ENCODE results near the gene CRAT. TPM values are rescaled to one million over a fixed set of nuclear protein-coding genes. Genes with fewer than 3 reads are reported as not detected.
A peak's percentile ranks its signal among the peaks of the same experiment; 100 is the strongest.
"Not testable (repeated sequence)": the region's sequence is repeated elsewhere in the genome, so short reads cannot be mapped to it uniquely, and the experiment has no call there.

CRAT gene
- total RNA-seq, 5 donors from 2014 or later (not counting 1 experiment from before 2014, with no cell fraction given), result 6.6 to 17.5 (median 13.9) TPM

DNA sequence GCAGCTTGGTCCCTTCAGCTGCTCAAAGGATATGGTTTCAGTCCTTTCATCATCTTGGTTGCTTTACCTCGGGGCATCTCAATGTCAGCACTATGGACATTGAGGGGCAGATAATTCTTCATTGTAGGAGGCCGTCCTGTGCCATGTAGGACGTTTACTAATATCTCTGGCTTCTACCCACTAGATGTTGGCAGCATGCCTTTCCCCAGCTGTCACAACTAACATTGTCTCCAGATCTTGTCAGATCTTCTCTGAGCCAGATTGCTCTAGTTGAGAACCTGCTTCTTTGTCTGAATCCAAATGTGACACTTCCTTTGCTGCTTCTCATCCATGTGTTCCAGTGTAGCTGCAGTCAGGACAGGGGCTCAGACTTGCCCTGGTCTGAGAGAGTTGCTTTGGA lies 10.9 kb upstream of the CRAT start:
- DNase-seq, result no peak
- Histone ChIP-seq H3K27me3 (replicated peaks in 1 of 2; ENCODE audit: control insufficient read depth in 2 of 2, extremely low read depth in 1 of 2, insufficient read depth in 2 of 2, low read length in 1 of 2) (no peaks in the 10 kb centered on the region), H3K9me3 (no peaks in the 10 kb centered on the region), H3K4me1 (ENCODE audit: control insufficient read depth in 1 of 2, extremely low read depth in 1 of 2, insufficient read depth in 2 of 2, low read length in 2 of 2) (no peaks in the 10 kb centered on the region), H3K36me3 (ENCODE audit: control insufficient read depth in 2 of 2, extremely low read depth in 1 of 2, insufficient read depth in 1 of 2, low read length in 1 of 2) (peaks cover 9 to 48% of the 10 kb centered on the region in 2 donors), H3K4me3 (ENCODE audit: control insufficient read depth in 1 of 2, extremely low read depth in 1 of 2, low read length in 1 of 2) (no peak overlapping the region), H3K27ac (ENCODE audit: low read length) (no peak overlapping the region)
- WGBS (ENCODE audit: insufficient coverage), result 100% methylated on average over 2 of the region's 3 CpGs
- Mint-ChIP-seq H3K36me3 (peaks cover 21% of the 10 kb centered on the region), H3K27ac (no peak overlapping the region), H3K4me3 (no peak overlapping the region), H3K27me3 (no peaks in the 10 kb centered on the region), H3K4me1 (peaks cover 0 to 2% (median 2%) of the 10 kb centered on the region in 3 donors), H3K9me3 (no peaks in the 10 kb centered on the region)
- ChIA-PET CTCF (no interaction called here), POLR2A (no interaction called here)
- no peak for ATAC-seq (replicated peaks in 1 of 4)

DNA sequence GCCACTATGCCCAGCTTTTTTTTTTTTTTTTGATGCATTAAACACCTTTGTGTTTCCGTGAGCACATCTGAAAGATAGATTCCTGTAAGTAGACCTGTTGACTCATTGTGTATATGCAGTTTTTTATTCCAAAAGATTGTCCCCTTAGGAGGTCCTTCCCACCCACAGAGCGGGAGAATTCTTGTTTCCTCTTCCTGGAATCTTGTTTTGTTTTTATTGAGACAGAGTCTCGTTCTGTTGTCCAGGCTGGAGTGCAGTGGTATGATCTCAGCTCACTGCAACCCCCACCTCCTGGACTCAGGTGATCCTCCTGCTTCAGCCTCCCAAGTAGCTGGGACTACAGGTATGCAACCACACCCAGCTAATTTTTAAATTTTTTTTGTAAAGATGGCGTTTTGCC lies 8.2 kb upstream of the CRAT start:
- Mint-ChIP-seq H3K36me3 (peaks cover 17% of the 10 kb centered on the region), H3K4me1 (peaks cover 12 to 18% (median 18%) of the 10 kb centered on the region in 3 donors), H3K9me3 (no peaks in the 10 kb centered on the region), H3K27ac (no peak overlapping the region), H3K4me3 (no peak overlapping the region), H3K27me3 (no peaks in the 10 kb centered on the region)
- Histone ChIP-seq H3K27me3 (replicated peaks in 1 of 2; ENCODE audit: control insufficient read depth in 2 of 2, extremely low read depth in 1 of 2, insufficient read depth in 2 of 2, low read length in 1 of 2) (no peaks in the 10 kb centered on the region), H3K4me1 (ENCODE audit: control insufficient read depth in 1 of 2, extremely low read depth in 1 of 2, insufficient read depth in 2 of 2, low read length in 2 of 2) (no peaks in the 10 kb centered on the region), H3K27ac (ENCODE audit: low read length) (no peak overlapping the region), H3K36me3 (ENCODE audit: control insufficient read depth in 2 of 2, extremely low read depth in 1 of 2, insufficient read depth in 1 of 2, low read length in 1 of 2) (peaks cover 5 to 29% of the 10 kb centered on the region in 2 donors), H3K9me3 (no peaks in the 10 kb centered on the region), H3K4me3 (ENCODE audit: control insufficient read depth in 1 of 2, extremely low read depth in 1 of 2, low read length in 1 of 2) (no peak overlapping the region)
- ChIA-PET CTCF (no interaction called here), POLR2A (interaction anchor here in 1 of 2 donors (0.6 kb wide), 1 partner anchor 700 kb away, joined by 3 read pairs; no protein-coding TSS in a partner anchor)
- DNase-seq (no peak), ATAC-seq (replicated peaks in 1 of 4) (no peak)
- WGBS (ENCODE audit: insufficient coverage), result no CpG with 5 or more reads among the region's 4 CpGs

DNA sequence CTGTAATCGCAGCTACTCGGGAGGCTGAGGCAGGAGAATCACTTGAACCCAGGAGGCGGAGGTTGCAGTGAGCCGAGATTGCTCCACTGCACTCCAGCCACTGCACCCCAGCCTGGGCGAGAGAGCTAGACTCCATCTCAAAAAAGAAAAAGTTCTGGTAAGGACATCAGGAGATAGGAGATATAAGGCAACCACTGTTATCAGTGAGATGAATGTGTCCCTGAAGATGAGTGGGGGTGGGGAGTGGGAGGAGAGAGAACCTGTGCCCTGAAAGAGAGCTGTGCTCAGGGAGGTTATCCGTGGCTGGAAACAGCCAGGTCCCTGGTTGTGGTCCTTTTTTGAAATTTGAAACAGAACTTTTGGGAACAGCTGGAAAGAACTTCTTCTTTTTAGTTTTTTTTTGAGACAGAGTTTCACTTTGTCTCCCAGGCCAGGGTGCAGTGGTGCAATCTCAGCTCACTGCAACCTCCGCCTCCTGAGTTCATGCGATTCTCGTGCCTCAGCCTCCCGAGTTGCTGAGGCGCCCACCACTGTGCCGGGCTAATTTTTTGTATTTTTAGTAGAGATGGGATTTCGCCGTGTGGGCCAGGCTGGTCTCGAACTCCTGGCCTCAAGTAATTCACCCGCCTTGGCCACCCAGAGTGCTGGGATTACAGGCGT lies 3.2 kb upstream of the CRAT start:
- ChIA-PET POLR2A (no interaction called here), CTCF (interaction anchor here in 1 of 2 donors (1.0 kb wide), 1 partner anchor 18 kb away, joined by 3 read pairs; no protein-coding TSS in a partner anchor)
- H3K4me3 ChIP-seq (ENCODE audit: control insufficient read depth in 1 of 2, extremely low read depth in 1 of 2, low read length in 1 of 2), result no peak overlapping the region
- no peaks in the 10 kb centered on the region for H3K27me3 ChIP-seq (replicated peaks in 1 of 2; ENCODE audit: control insufficient read depth in 2 of 2, extremely low read depth in 1 of 2, insufficient read depth in 2 of 2, low read length in 1 of 2)
- no peak for ATAC-seq (replicated peaks in 1 of 4)
- no peak overlapping the region for H3K27ac ChIP-seq (ENCODE audit: low read length)
- Mint-ChIP-seq H3K27ac (no peak overlapping the region), H3K4me3 (peak overlapping the region in 1 of 3 donors; percentile 24), H3K4me1 (peaks cover 29 to 45% (median 36%) of the 10 kb centered on the region in 3 donors), H3K27me3 (no peaks in the 10 kb centered on the region), H3K9me3 (no peaks in the 10 kb centered on the region), H3K36me3 (no peaks in the 10 kb centered on the region)
- no peaks in the 10 kb centered on the region for H3K9me3 ChIP-seq
- WGBS (ENCODE audit: insufficient coverage), result 99% methylated on average over 8 of the region's 17 CpGs
- no peak for DNase-seq
- H3K4me1 ChIP-seq (ENCODE audit: control insufficient read depth in 1 of 2, extremely low read depth in 1 of 2, insufficient read depth in 2 of 2, low read length in 2 of 2), result peaks cover 3 to 27% of the 10 kb centered on the region in 2 experiments
- no peaks in the 10 kb centered on the region for H3K36me3 ChIP-seq (ENCODE audit: control insufficient read depth in 2 of 2, extremely low read depth in 1 of 2, insufficient read depth in 1 of 2, low read length in 1 of 2)

DNA sequence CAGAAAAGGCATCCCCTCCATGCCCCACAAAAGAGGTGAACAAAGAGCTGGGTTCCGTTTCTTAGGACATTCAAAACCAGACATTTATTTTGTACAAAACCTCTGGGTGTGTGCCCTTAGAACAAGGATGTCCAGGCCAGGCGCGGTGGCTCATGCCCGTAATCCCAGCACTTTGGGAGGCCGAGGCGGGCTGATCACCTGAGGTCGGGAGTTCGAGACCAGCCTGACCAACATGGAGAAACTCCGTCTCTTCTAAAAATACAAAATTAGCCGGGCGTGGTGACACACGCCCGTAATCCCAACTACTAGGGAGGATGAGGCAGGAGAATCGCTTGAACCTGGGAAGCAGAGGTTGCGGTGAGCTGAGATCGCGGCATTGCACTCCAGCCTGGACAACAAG lies 1.9 kb upstream of the CRAT start:
- H3K36me3 Mint-ChIP-seq; H3K27me3 Mint-ChIP-seq; H3K27ac Mint-ChIP-seq; H3K27ac ChIP-seq (ENCODE audit: low read length); ATAC-seq (replicated peaks in 1 of 4); H3K36me3 ChIP-seq (ENCODE audit: control insufficient read depth in 2 of 2, extremely low read depth in 1 of 2, insufficient read depth in 1 of 2, low read length in 1 of 2); H3K9me3 Mint-ChIP-seq; CTCF ChIA-PET; H3K9me3 ChIP-seq; H3K27me3 ChIP-seq (replicated peaks in 1 of 2; ENCODE audit: control insufficient read depth in 2 of 2, extremely low read depth in 1 of 2, insufficient read depth in 2 of 2, low read length in 1 of 2); DNase-seq: not testable (repeated sequence)
- WGBS (ENCODE audit: insufficient coverage), result 95% methylated on average over 7 of the region's 17 CpGs
- Mint-ChIP-seq H3K4me3 (peak overlapping the region; percentile 85 to 96 (median 92)), H3K4me1 (peaks cover 29 to 45% (median 38%) of the 10 kb centered on the region in 3 donors)
- POLR2A ChIA-PET, result interaction anchor here in 1 of 2 donors (0.6 kb wide), 1 partner anchor 32 kb away, joined by 5 read pairs; no protein-coding TSS in a partner anchor
- Histone ChIP-seq H3K4me1 (ENCODE audit: control insufficient read depth in 1 of 2, extremely low read depth in 1 of 2, insufficient read depth in 2 of 2, low read length in 2 of 2) (peaks cover 3 to 27% of the 10 kb centered on the region in 2 experiments), H3K4me3 (ENCODE audit: control insufficient read depth in 1 of 2, extremely low read depth in 1 of 2, low read length in 1 of 2) (peak overlapping the region in 1 of 2 donors; percentile 61)

DNA sequence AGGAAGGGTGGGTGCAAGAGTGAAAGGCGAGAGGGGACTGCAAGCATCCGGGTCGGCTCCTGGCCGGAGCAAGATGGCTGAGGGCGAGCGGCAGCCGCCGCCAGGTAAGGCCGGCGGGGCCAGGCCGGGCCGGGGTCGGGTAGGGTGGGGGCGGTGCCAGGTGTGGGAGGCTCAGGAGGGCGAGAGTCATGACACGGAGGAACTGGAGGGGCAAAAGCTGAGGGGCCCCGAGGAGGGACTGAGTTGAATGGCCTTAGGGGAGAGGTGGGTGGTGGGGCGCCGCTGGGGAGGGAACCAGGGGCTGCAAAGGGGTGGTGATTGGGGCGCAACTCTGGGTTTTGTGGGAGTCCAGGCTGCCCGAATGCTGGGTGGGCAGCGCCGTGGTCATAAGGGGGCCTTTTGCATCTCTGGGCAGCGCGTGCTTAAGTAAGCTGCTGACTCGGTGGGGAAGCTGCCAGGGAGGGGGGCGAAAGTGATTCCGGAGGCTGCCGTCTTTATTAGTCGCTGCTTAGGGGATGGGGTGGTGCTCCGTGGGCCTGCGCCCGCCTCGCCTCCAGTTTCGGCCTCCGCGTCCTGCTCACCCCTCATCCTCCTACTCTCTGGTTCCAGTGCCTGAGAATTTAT lies 1.0 kb upstream of the CRAT start:
- no peaks in the 10 kb centered on the region for H3K27me3 ChIP-seq (replicated peaks in 1 of 2; ENCODE audit: control insufficient read depth in 2 of 2, extremely low read depth in 1 of 2, insufficient read depth in 2 of 2, low read length in 1 of 2)
- Mint-ChIP-seq H3K4me3 (peak overlapping the region; percentile 85 to 96 (median 92)), H3K4me1 (peaks cover 29 to 45% (median 38%) of the 10 kb centered on the region in 3 donors), H3K27ac (peak overlapping the region; percentile 90 to 93), H3K27me3 (no peaks in the 10 kb centered on the region), H3K9me3 (no peaks in the 10 kb centered on the region), H3K36me3 (peaks cover 3% of the 10 kb centered on the region)
- peak overlapping the region; percentile 61 to 95 for H3K4me3 ChIP-seq (ENCODE audit: control insufficient read depth in 1 of 2, extremely low read depth in 1 of 2, low read length in 1 of 2)
- H3K36me3 ChIP-seq (ENCODE audit: control insufficient read depth in 2 of 2, extremely low read depth in 1 of 2, insufficient read depth in 1 of 2, low read length in 1 of 2), result no peaks in the 10 kb centered on the region
- H3K4me1 ChIP-seq (ENCODE audit: control insufficient read depth in 1 of 2, extremely low read depth in 1 of 2, insufficient read depth in 2 of 2, low read length in 2 of 2), result peaks cover 3 to 27% of the 10 kb centered on the region in 2 experiments
- ATAC-seq (replicated peaks in 1 of 4) (peak in 2 of 4 experiments; percentile 0 to 2), DNase-seq (peak in 11 of 35 experiments; percentile 4 to 36 (median 18))
- H3K27ac ChIP-seq (ENCODE audit: low read length), result no peak overlapping the region
- CTCF ChIA-PET, result interaction anchor here (0.6 to 0.8 kb wide), 3 partner anchors 20 to 426 kb away, joined by 3 to 6 read pairs (median 6); no protein-coding TSS in a partner anchor
- POLR2A ChIA-PET, result interaction anchor here in 1 of 2 donors (0.6 to 1.0 kb wide), 3 partner anchors 46 to 125 kb away, joined by 3 to 5 read pairs (median 4); partner anchors contain the start of gene SH3GLB2
- WGBS (ENCODE audit: insufficient coverage), result 0% methylated on average over 25 of the region's 37 CpGs
- no peaks in the 10 kb centered on the region for H3K9me3 ChIP-seq

DNA sequence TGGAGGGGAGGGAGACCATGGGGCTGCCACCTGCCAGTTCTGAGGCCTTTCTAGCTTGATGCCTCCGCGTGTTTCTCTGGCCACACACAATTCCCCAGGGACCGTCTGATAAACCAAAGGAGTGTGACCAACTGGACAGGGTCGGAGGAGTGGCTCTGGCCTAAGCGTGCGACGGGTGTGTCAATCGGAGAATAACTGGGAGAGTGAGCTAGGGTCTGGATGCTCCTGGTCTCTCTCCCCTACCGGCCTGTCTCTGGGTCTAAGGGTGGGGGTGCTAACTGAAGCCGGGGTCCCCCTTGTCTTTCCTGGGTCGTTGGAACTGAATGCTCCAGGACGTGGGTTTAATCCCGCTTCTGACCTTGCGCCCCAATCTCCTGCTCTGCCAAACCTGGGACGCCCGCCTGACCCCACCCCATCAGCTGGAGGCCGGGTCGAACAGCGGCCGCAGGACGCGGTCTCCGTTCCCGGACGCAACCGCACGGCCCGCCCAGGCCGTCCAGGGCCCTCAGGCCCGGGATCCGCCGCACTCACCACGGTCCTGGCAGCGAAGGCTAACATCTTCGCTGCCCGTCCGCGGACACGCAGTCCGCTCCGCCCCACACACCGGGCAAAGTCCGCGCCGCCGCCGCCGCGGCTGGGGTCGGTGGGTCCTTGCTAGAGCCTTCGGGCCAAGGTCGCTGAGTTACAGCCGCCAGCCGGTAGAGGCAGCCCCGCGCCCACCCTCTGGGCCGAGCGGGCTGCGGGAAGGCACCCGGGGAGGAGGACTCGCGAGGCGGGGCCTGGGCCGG lies 447 bp downstream of the CRAT start:
- Mint-ChIP-seq H3K36me3 (peaks cover 3% of the 10 kb centered on the region), H3K9me3 (no peaks in the 10 kb centered on the region), H3K27me3 (no peaks in the 10 kb centered on the region), H3K4me1 (peaks cover 28 to 42% (median 35%) of the 10 kb centered on the region in 3 donors), H3K27ac (no peak overlapping the region), H3K4me3 (peak overlapping the region; percentile 70 to 92 (median 85))
- Histone ChIP-seq H3K36me3 (ENCODE audit: control insufficient read depth in 2 of 2, extremely low read depth in 1 of 2, insufficient read depth in 1 of 2, low read length in 1 of 2) (no peaks in the 10 kb centered on the region), H3K4me1 (ENCODE audit: control insufficient read depth in 1 of 2, extremely low read depth in 1 of 2, insufficient read depth in 2 of 2, low read length in 2 of 2) (peaks cover 3 to 27% of the 10 kb centered on the region in 2 experiments), H3K9me3 (no peaks in the 10 kb centered on the region), H3K27ac (ENCODE audit: low read length) (no peak overlapping the region), H3K27me3 (replicated peaks in 1 of 2; ENCODE audit: control insufficient read depth in 2 of 2, extremely low read depth in 1 of 2, insufficient read depth in 2 of 2, low read length in 1 of 2) (no peaks in the 10 kb centered on the region), H3K4me3 (ENCODE audit: control insufficient read depth in 1 of 2, extremely low read depth in 1 of 2, low read length in 1 of 2) (peak overlapping the region; percentile 58 to 62)
- ATAC-seq (replicated peaks in 1 of 4), result no peak
- POLR2A ChIA-PET, result no interaction called here
- 5% methylated on average over 55 of the region's 64 CpGs for WGBS (ENCODE audit: insufficient coverage)
- peak in 5 of 35 experiments; percentile 3 to 22 (median 17) for DNase-seq
- CTCF ChIA-PET, result interaction anchor here in 1 of 2 donors (0.5 kb wide), 1 partner anchor 23 kb away, joined by 3 read pairs; no protein-coding TSS in a partner anchor

All from T-cell (primary cell).